ENCODE measurements around the gene CDKN3.
"Not testable (repeated sequence)": the region's sequence is repeated elsewhere in the genome, so short reads cannot be mapped to it uniquely, and the experiment has no call there.

The CDKN3 gene

GRCh38 chr14:54383835-54384234 is 13.0 kb upstream of the CDKN3 start:
- Mint-ChIP-seq H3K4me3 (no peak overlapping the region), H3K4me1 (peaks cover 10% of the 10 kb centered on the region)
- no peak for ATAC-seq (ENCODE audit: low read depth)

GRCh38 chr14:54385556-54385955 is 11.3 kb upstream of the CDKN3 start:
- Mint-ChIP-seq H3K36me3 (no peaks in the 10 kb centered on the region), H3K9me3 (no peaks in the 10 kb centered on the region), H3K4me1 (peaks cover under 1% of the 10 kb centered on the region), H3K27ac (no peak overlapping the region), H3K27me3 (peaks cover 9% of the 10 kb centered on the region), H3K4me3 (no peak overlapping the region)
- ATAC-seq (ENCODE audit: low read depth) (no peak), DNase-seq (ENCODE audit: low spot score in 2 of 2) (no peak)

More at GRCh38 chr14:54383835-54384234, 13.0 kb upstream of the CDKN3 start:
- Mint-ChIP-seq H3K27me3 (peaks cover 15% of the 10 kb centered on the region), H3K9me3 (no peaks in the 10 kb centered on the region), H3K27ac (no peak overlapping the region), H3K36me3 (no peaks in the 10 kb centered on the region)
- DNase-seq (ENCODE audit: low spot score in 2 of 2) = no peak

GRCh38 chr14:54387328-54387727 is 9.5 kb upstream of the CDKN3 start:
- H3K27ac Mint-ChIP-seq = no peak overlapping the region
- DNase-seq (ENCODE audit: low spot score in 2 of 2) (no peak), ATAC-seq (ENCODE audit: low read depth) (no peak)
- no peak overlapping the region for H3K4me3 Mint-ChIP-seq
- H3K9me3 Mint-ChIP-seq = no peaks in the 10 kb centered on the region
- H3K36me3 Mint-ChIP-seq = no peaks in the 10 kb centered on the region
- no peaks in the 10 kb centered on the region for H3K4me1 Mint-ChIP-seq
- H3K27me3 Mint-ChIP-seq = peaks cover 11% of the 10 kb centered on the region

DNA sequence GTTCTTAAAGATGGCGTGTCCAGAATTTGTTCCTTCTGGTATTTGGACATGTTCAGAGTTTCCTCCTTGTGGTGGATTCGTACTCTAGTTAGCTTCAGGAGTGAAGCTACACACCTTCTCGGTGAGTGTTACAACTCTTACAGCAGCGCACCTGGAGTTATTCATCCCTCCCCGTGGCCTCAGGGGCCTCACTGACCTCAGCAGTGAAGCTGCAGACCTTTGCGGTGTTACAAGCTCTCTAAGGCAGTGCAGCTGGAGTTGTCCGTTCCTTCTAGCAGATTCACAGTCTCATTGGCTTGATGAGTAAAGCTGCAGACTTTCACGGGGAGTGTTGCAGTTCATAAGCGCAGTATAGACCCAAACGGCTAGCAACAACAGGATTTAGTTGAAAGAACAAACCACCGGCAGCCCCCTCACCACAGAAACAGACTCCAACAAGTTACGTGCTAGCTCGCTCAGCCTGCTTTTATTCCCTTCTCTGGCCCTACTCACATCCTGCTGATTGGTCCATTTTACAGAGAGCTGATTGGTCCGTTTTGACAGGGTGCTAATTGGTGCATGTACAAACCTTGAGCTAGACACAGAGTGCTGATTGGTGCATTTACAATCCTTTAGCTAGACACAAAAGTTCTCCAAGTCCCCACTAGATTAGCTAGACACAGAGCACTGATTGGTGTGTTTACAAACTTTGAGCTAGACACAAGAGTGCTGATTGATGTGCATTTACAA is 4.5 kb upstream of the CDKN3 start:
- Mint-ChIP-seq H3K27ac (no peak overlapping the region), H3K4me1 (peaks cover 4% of the 10 kb centered on the region), H3K9me3 (no peaks in the 10 kb centered on the region), H3K4me3 (no peak overlapping the region), H3K36me3 (no peaks in the 10 kb centered on the region), H3K27me3 (peaks cover 8% of the 10 kb centered on the region)
- no peak for DNase-seq (ENCODE audit: low spot score in 2 of 2)
- no peak for ATAC-seq (ENCODE audit: low read depth)

DNA sequence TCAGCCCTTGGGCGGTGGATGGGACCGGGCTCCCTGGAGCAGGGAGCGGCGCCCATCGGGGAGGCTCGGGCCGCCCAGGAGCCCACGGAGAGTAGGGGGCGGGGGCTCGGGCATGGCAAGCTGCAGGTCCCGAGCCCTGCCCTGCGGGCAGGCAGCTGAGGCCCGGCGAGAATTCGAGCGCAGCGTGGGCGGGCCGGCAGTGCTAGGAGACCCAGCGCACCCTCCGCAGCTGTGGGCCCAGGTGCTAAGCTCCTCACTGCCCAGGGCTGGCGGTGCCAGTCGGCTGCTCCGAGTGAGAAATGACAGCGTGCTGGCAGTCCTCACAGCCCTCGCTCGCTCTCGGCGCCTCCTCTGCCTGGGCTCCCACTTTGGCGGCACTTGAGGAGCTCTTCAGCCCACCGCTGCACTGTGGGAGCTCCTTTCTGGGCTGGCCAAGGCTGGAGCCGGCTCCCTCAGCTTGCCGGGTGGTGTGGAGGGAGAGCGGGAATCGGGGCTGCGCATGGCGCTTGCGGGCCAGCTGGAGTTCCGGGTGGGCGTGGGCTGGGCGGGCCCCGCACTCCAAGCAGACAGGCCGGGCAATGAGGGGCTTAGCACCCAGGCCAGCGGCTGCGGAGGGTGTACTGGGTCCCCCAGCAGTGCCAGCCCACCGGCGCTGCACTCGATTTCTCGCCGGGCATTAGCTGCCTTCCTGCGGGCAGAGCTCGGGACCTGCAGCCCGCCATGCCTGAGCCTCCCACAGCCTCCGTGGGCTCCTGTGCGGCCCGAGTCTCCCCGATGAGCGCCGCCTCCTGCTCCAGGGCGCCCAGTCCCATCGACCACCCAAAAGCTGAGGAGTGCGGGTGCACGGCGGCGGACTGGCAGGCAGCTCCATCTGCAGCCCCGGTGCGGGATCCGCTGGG is 3.6 kb upstream of the CDKN3 start:
- not testable (repeated sequence) for ATAC-seq (ENCODE audit: low read depth); H3K36me3 Mint-ChIP-seq; H3K9me3 Mint-ChIP-seq; H3K27ac Mint-ChIP-seq; H3K27me3 Mint-ChIP-seq; H3K4me1 Mint-ChIP-seq; DNase-seq (ENCODE audit: low spot score in 2 of 2); H3K4me3 Mint-ChIP-seq

GRCh38 chr14:54394596-54394995 is 2.2 kb upstream of the CDKN3 start:
- H3K27ac Mint-ChIP-seq = no peak overlapping the region
- DNase-seq (ENCODE audit: low spot score in 2 of 2) (no peak), ATAC-seq (ENCODE audit: low read depth) (no peak)
- H3K36me3 Mint-ChIP-seq = no peaks in the 10 kb centered on the region
- peaks cover 8% of the 10 kb centered on the region for H3K4me1 Mint-ChIP-seq
- H3K9me3 Mint-ChIP-seq = no peaks in the 10 kb centered on the region
- peaks cover 2% of the 10 kb centered on the region for H3K27me3 Mint-ChIP-seq
- no peak overlapping the region for H3K4me3 Mint-ChIP-seq

DNA sequence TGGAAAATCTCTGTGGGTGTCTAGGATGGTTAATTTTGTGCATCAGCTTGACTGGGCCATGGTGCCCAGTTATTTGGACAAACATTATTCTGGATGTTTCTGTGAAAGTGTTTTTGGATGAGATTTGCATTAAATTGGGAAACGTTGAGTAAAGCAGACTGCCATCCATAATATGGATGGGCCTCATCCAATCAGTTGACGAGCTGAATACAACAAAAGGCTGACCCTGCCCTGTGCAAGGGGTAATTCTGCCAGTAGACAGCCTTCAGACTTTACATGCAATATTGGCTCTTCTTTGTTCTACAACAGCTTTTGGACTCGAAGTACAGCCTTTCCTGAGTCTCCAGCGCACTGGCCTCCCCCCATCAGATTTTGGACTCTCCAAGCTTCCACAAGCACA is 1.5 kb upstream of the CDKN3 start:
- Mint-ChIP-seq H3K27ac (no peak overlapping the region), H3K4me1 (peaks cover 8% of the 10 kb centered on the region), H3K4me3 (no peak overlapping the region), H3K9me3 (no peaks in the 10 kb centered on the region), H3K36me3 (no peaks in the 10 kb centered on the region), H3K27me3 (peaks cover 2% of the 10 kb centered on the region)
- ATAC-seq (ENCODE audit: low read depth) (no peak), DNase-seq (ENCODE audit: low spot score in 2 of 2) (no peak)

GRCh38 chr14:54395716-54396115 is 1.1 kb upstream of the CDKN3 start:
- H3K27ac Mint-ChIP-seq = no peak overlapping the region

GRCh38 chr14:54396183-54396492 is 669 bp upstream of the CDKN3 start:
- DNase-seq (ENCODE audit: low spot score in 2 of 2) = no peak
- peaks cover 8% of the 10 kb centered on the region for H3K4me1 Mint-ChIP-seq

More at GRCh38 chr14:54395716-54396115, 1.1 kb upstream of the CDKN3 start:
- no peak overlapping the region for H3K4me3 Mint-ChIP-seq
- no peaks in the 10 kb centered on the region for H3K36me3 Mint-ChIP-seq
- H3K9me3 Mint-ChIP-seq = no peaks in the 10 kb centered on the region
- peaks cover 2% of the 10 kb centered on the region for H3K27me3 Mint-ChIP-seq
- H3K4me1 Mint-ChIP-seq = peaks cover 8% of the 10 kb centered on the region
- ATAC-seq (ENCODE audit: low read depth) (no peak), DNase-seq (ENCODE audit: low spot score in 2 of 2) (no peak)

DNA sequence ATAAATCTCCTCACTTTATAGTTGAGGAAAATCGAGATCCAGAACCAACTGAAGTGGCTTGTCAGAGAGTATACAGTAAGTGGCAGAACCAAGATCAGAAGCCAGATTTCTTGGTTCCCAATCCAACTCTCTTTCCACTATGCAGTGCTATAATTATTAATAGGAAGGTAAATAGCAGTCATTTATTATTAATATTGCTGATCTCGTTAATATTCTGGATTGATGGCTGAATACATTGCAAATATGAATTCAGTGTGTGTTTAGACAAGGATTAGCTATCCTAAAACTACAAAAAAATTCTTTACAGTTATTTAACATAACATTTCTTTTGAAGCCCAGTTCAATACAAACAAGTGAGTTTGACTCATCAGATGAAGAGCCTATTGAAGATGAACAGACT is 2.8 kb downstream of the CDKN3 start:
- H3K9me3 Mint-ChIP-seq = peaks cover 1% of the 10 kb centered on the region
- H3K27me3 Mint-ChIP-seq = no peaks in the 10 kb centered on the region
- peaks cover 8% of the 10 kb centered on the region for H3K4me1 Mint-ChIP-seq
- H3K36me3 Mint-ChIP-seq = no peaks in the 10 kb centered on the region
- H3K27ac Mint-ChIP-seq = no peak overlapping the region
- ATAC-seq (ENCODE audit: low read depth) = no peak
- no peak overlapping the region for H3K4me3 Mint-ChIP-seq
- DNase-seq (ENCODE audit: low spot score in 2 of 2) = no peak

More at GRCh38 chr14:54396183-54396492, 669 bp upstream of the CDKN3 start:
- ATAC-seq (ENCODE audit: low read depth) = no peak
- Mint-ChIP-seq H3K27ac (no peak overlapping the region), H3K36me3 (no peaks in the 10 kb centered on the region), H3K9me3 (no peaks in the 10 kb centered on the region), H3K4me3 (peak overlapping the region; percentile 79), H3K27me3 (peaks cover 2% of the 10 kb centered on the region)

- not testable (repeated sequence) for ATAC-seq (ENCODE audit: low read depth); H3K9me3 Mint-ChIP-seq; H3K4me1 Mint-ChIP-seq; H3K4me3 Mint-ChIP-seq; H3K36me3 Mint-ChIP-seq; DNase-seq (ENCODE audit: low spot score in 2 of 2); H3K27ac Mint-ChIP-seq; H3K27me3 Mint-ChIP-seq
Measured at GRCh38 chr14:54403401-54404005, 6.7 kb downstream of the CDKN3 start.

DNA sequence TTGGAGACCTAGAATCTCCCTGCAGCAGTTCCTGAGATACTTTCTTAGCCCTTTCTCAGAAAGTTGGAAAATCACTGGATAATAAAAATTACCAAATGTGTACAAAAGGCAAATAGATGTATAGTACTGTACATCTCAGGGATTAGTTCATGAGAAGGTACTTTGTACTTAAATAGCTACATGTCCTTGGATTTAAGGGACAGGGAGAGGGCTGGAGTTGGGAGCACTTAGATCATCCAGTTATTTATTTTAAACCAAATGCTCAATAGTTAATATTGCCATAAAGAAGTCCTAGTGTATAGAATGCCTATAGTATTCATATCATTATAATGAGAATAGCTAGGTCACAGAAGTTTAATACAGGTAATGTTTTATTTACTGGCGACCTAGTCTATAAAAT is 13.4 kb downstream of the CDKN3 start:
- Mint-ChIP-seq H3K27ac (no peak overlapping the region), H3K9me3 (no peaks in the 10 kb centered on the region), H3K36me3 (peaks cover 2% of the 10 kb centered on the region), H3K4me1 (no peaks in the 10 kb centered on the region), H3K4me3 (no peak overlapping the region), H3K27me3 (no peaks in the 10 kb centered on the region)
- no peak for DNase-seq (ENCODE audit: low spot score in 2 of 2)
- no peak for ATAC-seq (ENCODE audit: low read depth)

DNA sequence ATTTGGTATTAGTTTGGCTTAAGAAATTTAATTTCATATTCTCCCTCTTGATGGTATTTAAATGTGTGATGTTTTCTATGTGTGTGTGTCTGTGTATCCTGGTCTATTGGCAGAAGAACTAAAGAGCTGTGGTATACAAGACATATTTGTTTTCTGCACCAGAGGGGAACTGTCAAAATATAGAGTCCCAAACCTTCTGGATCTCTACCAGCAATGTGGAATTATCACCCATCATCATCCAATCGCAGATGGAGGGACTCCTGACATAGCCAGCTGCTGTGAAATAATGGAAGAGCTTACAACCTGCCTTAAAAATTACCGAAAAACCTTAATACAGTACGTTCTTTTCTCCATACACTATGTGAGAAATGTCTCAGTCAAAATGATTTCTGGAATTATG is 14.6 kb downstream of the CDKN3 start:
- no peak overlapping the region for H3K4me3 Mint-ChIP-seq
- H3K36me3 Mint-ChIP-seq = peaks cover 2% of the 10 kb centered on the region
- no peaks in the 10 kb centered on the region for H3K4me1 Mint-ChIP-seq

DNA sequence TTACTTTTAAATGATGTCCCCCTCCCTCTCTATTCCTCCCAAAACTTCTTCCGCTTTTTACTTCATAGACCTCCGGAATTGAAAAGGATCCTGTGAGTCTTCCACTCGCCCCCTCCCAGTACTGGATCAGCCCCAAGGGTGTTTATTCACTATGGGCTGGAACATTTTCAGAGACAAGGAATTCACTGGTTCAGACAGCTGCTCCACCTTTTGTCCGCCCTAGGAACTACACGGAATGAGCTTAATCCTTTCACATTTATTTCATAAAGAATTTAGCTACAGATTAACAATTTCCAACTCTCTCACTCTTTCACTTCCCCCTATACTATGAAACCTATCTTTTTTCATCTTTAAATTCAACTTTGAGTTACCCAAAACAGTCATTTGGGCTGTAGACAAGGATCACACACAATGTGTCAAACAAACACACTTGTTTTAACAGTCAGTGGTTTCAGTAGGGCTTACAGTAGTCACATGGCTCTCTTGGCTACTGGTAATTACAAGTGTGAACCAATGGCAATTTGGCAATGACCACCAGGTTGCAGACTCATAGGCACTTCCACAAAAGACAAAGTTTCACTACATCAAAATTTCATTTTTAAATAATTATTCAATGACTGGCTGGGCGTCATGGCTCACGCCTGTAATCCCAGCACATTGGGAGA is 23.8 kb downstream of the CDKN3 start:
- H3K9me3 Mint-ChIP-seq = no peaks in the 10 kb centered on the region
- H3K36me3 Mint-ChIP-seq = peaks cover 7% of the 10 kb centered on the region
- H3K4me1 Mint-ChIP-seq = no peaks in the 10 kb centered on the region
- DNase-seq (ENCODE audit: low spot score in 2 of 2) (no peak), ATAC-seq (ENCODE audit: low read depth) (peak; percentile 29)
- H3K27me3 Mint-ChIP-seq = no peaks in the 10 kb centered on the region
- no peak overlapping the region for H3K27ac Mint-ChIP-seq
- no peak overlapping the region for H3K4me3 Mint-ChIP-seq

More for the DNA sequence above, 14.6 kb downstream of the CDKN3 start:
- Mint-ChIP-seq H3K9me3 (no peaks in the 10 kb centered on the region), H3K27ac (no peak overlapping the region), H3K27me3 (no peaks in the 10 kb centered on the region)
- no peak for DNase-seq (ENCODE audit: low spot score in 2 of 2)
- no peak for ATAC-seq (ENCODE audit: low read depth)

Measured in memory B cell (primary cell).